GM23338 (cell line): ENCODE data around the gene MBOAT1. TPM values are rescaled to one million over a fixed set of nuclear protein-coding genes. Genes with fewer than 3 reads are reported as not detected.

Source experiments
- ATAC-seq: fragments of 200-7000 bp; cut with Tn5 transposase; 3 replicates; pipeline ENCODE4 v1.9.1; 2020
- DNase-seq: peaks from one replicate; pipeline ENCODE4 v3.0.0-alpha.2; 2015; ENCODE audit warnings: low spot score
- H2AFZ ChIP-seq: fragments of 200-600 bp; sonication (generic); 2 replicates; pipeline ENCODE4 v1.8.0; 2016; ENCODE audit warnings: antibody characterized with exemption, mild to moderate bottlenecking, moderate library complexity
- H3F3A ChIP-seq: fragments of 200-600 bp; sonication (generic); replicated peaks from 2 replicates; pipeline ENCODE4 v1.8.0; 2017; ENCODE audit warnings: antibody characterized with exemption, mixed run types, low read depth
- H3K27ac ChIP-seq: fragments of 200-600 bp; sonication (generic); 2 replicates; pipeline ENCODE4 v1.6.1; 2016; ENCODE audit warnings: low read depth
- H3K27me3 ChIP-seq: fragments of 200-600 bp; sonication (generic); 2 replicates; pipeline ENCODE4 v1.8.0; 2016; ENCODE audit warnings: mild to moderate bottlenecking, mixed run types, moderate library complexity; ENCODE audit not compliant: insufficient read depth
- H3K36me3 ChIP-seq: fragments of 200-600 bp; sonication (generic); 2 replicates; pipeline ENCODE4 v1.8.0; 2016; ENCODE audit warnings: mild to moderate bottlenecking; ENCODE audit not compliant: insufficient read depth
- H3K4me1 ChIP-seq: fragments of 200-600 bp; sonication (generic); 2 replicates; pipeline ENCODE4 v1.8.0; 2016; ENCODE audit warnings: mild to moderate bottlenecking, moderate library complexity; ENCODE audit not compliant: insufficient read depth
- H3K4me2 ChIP-seq: fragments of 200-600 bp; sonication (generic); 2 replicates; pipeline ENCODE4 v1.7.1; 2017; ENCODE audit warnings: mixed run types
- H3K4me3 ChIP-seq: fragments of 200-600 bp; sonication (generic); 2 replicates; pipeline ENCODE4 v1.6.1; 2016; ENCODE audit warnings: mixed run types
- H3K79me2 ChIP-seq: fragments of 200-600 bp; sonication (generic); replicated peaks from 2 replicates; pipeline ENCODE4 v1.8.0; 2017; ENCODE audit warnings: mild to moderate bottlenecking; ENCODE audit not compliant: insufficient read depth
- H3K9me2 ChIP-seq: fragments of 200-600 bp; sonication (generic); 2 replicates; pipeline ENCODE4 v1.8.0; 2017; ENCODE audit not compliant: insufficient read depth
- H4K20me1 ChIP-seq: fragments of 200-600 bp; sonication (generic); replicated peaks from 2 replicates; pipeline ENCODE4 v1.8.0; 2017; ENCODE audit warnings: mild to moderate bottlenecking; ENCODE audit not compliant: insufficient read depth
- H3K27ac Mint-ChIP-seq: 2 replicates; pipeline ENCODE4 v1.8.0; 2020; ENCODE audit warnings: inconsistent platforms, mild to moderate bottlenecking, moderate library complexity, mixed read lengths
- H3K27me3 Mint-ChIP-seq: 3 replicates; pipeline ENCODE4 v1.8.0; 2022; ENCODE audit warnings: low read depth, mild to moderate bottlenecking, moderate library complexity, mixed read lengths, inconsistent platforms; ENCODE audit not compliant: insufficient read depth, poor library complexity
- H3K36me3 Mint-ChIP-seq: 3 replicates; pipeline ENCODE4 v1.8.0; 2021; ENCODE audit warnings: low read depth, mild to moderate bottlenecking, inconsistent platforms, moderate library complexity, mixed read lengths
- H3K4me1 Mint-ChIP-seq: 3 replicates; pipeline ENCODE4 v1.8.0; 2020; ENCODE audit warnings: mild to moderate bottlenecking, inconsistent platforms, mixed read lengths
- H3K4me3 Mint-ChIP-seq: 3 replicates; pipeline ENCODE4 v1.8.0; 2021; ENCODE audit warnings: moderate library complexity, mild to moderate bottlenecking, inconsistent platforms, mixed read lengths
- H3K9me3 Mint-ChIP-seq: 3 replicates; pipeline ENCODE4 v1.8.0; 2020; ENCODE audit warnings: moderate library complexity, mild to moderate bottlenecking, inconsistent platforms, mixed read lengths
- CREB1 ChIP-seq: fragments of 250-450 bp; sonication (Bioruptor Pico); IDR thresholded peaks from 2 replicates; pipeline ENCODE4 v1.5.0; 2020; ENCODE audit warnings: low read depth, mild to moderate bottlenecking, moderate library complexity
- CTCF ChIP-seq, 2 experiments: fragments of 200-600 bp in 1 of 2; sonication (generic) in 1 of 2; conservative IDR thresholded peaks; 2 replicates each; pipeline versions ENCODE4 v1.5.1 to v1.6.1; 2016 to 2017; ENCODE audit warnings: antibody characterized with exemption in 2 of 2, low read depth in 2 of 2, mild to moderate bottlenecking in 2 of 2, moderate library complexity in 1 of 2
- EZH2 ChIP-seq: fragments of 200-600 bp; sonication (generic); IDR thresholded peaks from one replicate; pipeline ENCODE4 v1.8.0; 2017; ENCODE audit warnings: antibody characterized with exemption, mild to moderate bottlenecking, low read depth; ENCODE audit not compliant: unreplicated experiment
- EZH2phosphoT487 ChIP-seq: fragments of 200-600 bp; sonication (generic); IDR thresholded peaks from one replicate; pipeline ENCODE4 v1.8.1; 2018; ENCODE audit warnings: antibody characterized with exemption; ENCODE audit not compliant: unreplicated experiment
- JUNB ChIP-seq: IDR thresholded peaks from one replicate; pipeline ENCODE4 v1.6.1; 2016; ENCODE audit warnings: antibody characterized with exemption; ENCODE audit not compliant: unreplicated experiment
- NANOG ChIP-seq: IDR thresholded peaks from 2 replicates; pipeline ENCODE4 v1.6.1; 2016; ENCODE audit warnings: antibody characterized with exemption, borderline replicate concordance
- POLR2AphosphoS5 ChIP-seq: IDR thresholded peaks from 2 replicates; pipeline ENCODE4 v1.6.1; 2016; ENCODE audit warnings: antibody characterized with exemption, low read depth
- STAT1 ChIP-seq: IDR thresholded peaks from one replicate; pipeline ENCODE4 v1.6.1; 2016; ENCODE audit warnings: antibody characterized with exemption; ENCODE audit not compliant: unreplicated experiment
- ZNF114 ChIP-seq: fragments of 250-450 bp; sonication (Bioruptor Pico); IDR thresholded peaks from 2 replicates; pipeline ENCODE4 v1.5.0; 2020; ENCODE audit warnings: mild to moderate bottlenecking, moderate library complexity
- ZNF331 ChIP-seq: fragments of 250-450 bp; sonication (Bioruptor Pico); IDR thresholded peaks from 2 replicates; pipeline ENCODE4 v1.5.0; 2020; ENCODE audit warnings: low read depth, mild to moderate bottlenecking, moderate library complexity
- ZNF462 ChIP-seq: fragments of 250-450 bp; sonication (Bioruptor Pico); IDR thresholded peaks from 2 replicates; pipeline ENCODE4 v1.5.0; 2020; ENCODE audit warnings: mild to moderate bottlenecking, moderate library complexity
- polyA plus RNA-seq: library from polyadenylated mRNA; unstranded; fragments of >200 nt; fragmentation: Nextera tagmentation; extraction: Ambion mirVana; gene quantifications from 2 replicates; pipeline ENCODE4 v1.2.1, GENCODE V29; 2016
- total RNA-seq: library from RNA; depleted of rRNA; stranded (reverse); fragments of >200 nt; shearing (Covaris generic); gene quantifications from 2 replicates; pipeline ENCODE4 v1.2.3, GENCODE V29; 2014
- TF ChIP-seq, protein P1 (sequence below): IDR thresholded peaks from one replicate; pipeline ENCODE4 v1.6.1; 2018; ENCODE audit warnings: antibody characterized with exemption; ENCODE audit not compliant: unreplicated experiment
- TF ChIP-seq, protein P2 (sequence below): IDR thresholded peaks from 2 replicates; pipeline ENCODE4 v1.6.1; 2016; ENCODE audit warnings: antibody characterized with exemption

The MBOAT1 gene
- total and polyA plus RNA-seq, 2 experiments from 2014 or later, result 3.8 to 18.6 TPM

DNA sequence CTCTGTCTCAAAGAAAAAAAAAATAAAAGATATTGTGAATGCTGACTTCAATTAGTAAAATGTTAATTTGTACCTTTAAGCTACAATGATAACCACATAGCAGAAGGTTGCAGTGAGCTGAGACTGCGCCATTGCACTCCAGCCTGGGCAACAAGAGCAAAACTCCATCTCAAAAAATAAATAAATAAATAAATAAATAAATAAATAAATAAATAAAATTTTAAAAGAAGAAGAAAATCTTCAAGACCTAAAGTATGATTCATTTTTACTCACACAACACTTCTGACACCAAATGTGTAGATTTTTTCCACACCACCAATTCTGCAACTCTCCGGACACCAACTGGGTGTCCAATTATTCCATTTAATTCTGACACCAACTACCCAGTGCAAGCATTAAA is 28.8 kb upstream of the MBOAT1 start:
- ATAC-seq (no peak), DNase-seq (no peak)
- H4K20me1 ChIP-seq, result no peaks in the 10 kb centered on the region
- no peaks in the 10 kb centered on the region for H3F3A ChIP-seq
- Mint-ChIP-seq H3K36me3 (peaks cover 3% of the 10 kb centered on the region; the same call in 2 of the 3 replicates), H3K27me3 (no peaks in the 10 kb centered on the region), H3K4me1 (peaks cover 14% of the 10 kb centered on the region), H3K9me3 (peaks cover 3% of the 10 kb centered on the region; the same call in 2 of the 3 replicates), H3K27ac (no peak overlapping the region), H3K4me3 (no peak overlapping the region)
- no peaks in the 10 kb centered on the region for H3K79me2 ChIP-seq
- H3K4me1 ChIP-seq, result peaks cover 27% of the 10 kb centered on the region
- H3K36me3 ChIP-seq, result no peaks in the 10 kb centered on the region
- no peaks in the 10 kb centered on the region for H3K27me3 ChIP-seq
- no peak overlapping the region for H3K4me3 ChIP-seq
- no peak for TF ChIP-seq POLR2AphosphoS5
- TF ChIP-seq ZNF114 (CRISPR knock-in tag), result no peak
- no peak for TF ChIP-seq EZH2phosphoT487
- no peak for TF ChIP-seq NANOG
- no peak for TF ChIP-seq JUNB
- TF ChIP-seq CTCF (conservative IDR thresholded peaks at IDR 0.05; ENCODE audit: low read depth in 2 of 2), result no peak
- TF ChIP-seq ZNF462, result no peak
- no peak for TF ChIP-seq ZNF331
- TF ChIP-seq EZH2, result no peak
- no peak for TF ChIP-seq STAT1
- TF ChIP-seq CREB1 (CRISPR knock-in tag), result no peak
- TF ChIP-seq, protein P1, sequence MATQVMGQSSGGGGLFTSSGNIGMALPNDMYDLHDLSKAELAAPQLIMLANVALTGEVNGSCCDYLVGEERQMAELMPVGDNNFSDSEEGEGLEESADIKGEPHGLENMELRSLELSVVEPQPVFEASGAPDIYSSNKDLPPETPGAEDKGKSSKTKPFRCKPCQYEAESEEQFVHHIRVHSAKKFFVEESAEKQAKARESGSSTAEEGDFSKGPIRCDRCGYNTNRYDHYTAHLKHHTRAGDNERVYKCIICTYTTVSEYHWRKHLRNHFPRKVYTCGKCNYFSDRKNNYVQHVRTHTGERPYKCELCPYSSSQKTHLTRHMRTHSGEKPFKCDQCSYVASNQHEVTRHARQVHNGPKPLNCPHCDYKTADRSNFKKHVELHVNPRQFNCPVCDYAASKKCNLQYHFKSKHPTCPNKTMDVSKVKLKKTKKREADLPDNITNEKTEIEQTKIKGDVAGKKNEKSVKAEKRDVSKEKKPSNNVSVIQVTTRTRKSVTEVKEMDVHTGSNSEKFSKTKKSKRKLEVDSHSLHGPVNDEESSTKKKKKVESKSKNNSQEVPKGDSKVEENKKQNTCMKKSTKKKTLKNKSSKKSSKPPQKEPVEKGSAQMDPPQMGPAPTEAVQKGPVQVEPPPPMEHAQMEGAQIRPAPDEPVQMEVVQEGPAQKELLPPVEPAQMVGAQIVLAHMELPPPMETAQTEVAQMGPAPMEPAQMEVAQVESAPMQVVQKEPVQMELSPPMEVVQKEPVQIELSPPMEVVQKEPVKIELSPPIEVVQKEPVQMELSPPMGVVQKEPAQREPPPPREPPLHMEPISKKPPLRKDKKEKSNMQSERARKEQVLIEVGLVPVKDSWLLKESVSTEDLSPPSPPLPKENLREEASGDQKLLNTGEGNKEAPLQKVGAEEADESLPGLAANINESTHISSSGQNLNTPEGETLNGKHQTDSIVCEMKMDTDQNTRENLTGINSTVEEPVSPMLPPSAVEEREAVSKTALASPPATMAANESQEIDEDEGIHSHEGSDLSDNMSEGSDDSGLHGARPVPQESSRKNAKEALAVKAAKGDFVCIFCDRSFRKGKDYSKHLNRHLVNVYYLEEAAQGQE, result no peak
- TF ChIP-seq, protein P2, sequence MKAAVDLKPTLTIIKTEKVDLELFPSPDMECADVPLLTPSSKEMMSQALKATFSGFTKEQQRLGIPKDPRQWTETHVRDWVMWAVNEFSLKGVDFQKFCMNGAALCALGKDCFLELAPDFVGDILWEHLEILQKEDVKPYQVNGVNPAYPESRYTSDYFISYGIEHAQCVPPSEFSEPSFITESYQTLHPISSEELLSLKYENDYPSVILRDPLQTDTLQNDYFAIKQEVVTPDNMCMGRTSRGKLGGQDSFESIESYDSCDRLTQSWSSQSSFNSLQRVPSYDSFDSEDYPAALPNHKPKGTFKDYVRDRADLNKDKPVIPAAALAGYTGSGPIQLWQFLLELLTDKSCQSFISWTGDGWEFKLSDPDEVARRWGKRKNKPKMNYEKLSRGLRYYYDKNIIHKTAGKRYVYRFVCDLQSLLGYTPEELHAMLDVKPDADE, result no peak
- H3K27ac ChIP-seq, result no peak overlapping the region
- H3K9me2 ChIP-seq, result no peaks in the 10 kb centered on the region
- H3K4me2 ChIP-seq, result no peak overlapping the region
- H2AFZ ChIP-seq, result no peak overlapping the region
